ENCODE data around the gene TMEM212.
"Not testable (repeated sequence)": the region's sequence is repeated elsewhere in the genome, so short reads cannot be mapped to it uniquely, and the experiment has no call there.

The TMEM212 gene

DNA sequence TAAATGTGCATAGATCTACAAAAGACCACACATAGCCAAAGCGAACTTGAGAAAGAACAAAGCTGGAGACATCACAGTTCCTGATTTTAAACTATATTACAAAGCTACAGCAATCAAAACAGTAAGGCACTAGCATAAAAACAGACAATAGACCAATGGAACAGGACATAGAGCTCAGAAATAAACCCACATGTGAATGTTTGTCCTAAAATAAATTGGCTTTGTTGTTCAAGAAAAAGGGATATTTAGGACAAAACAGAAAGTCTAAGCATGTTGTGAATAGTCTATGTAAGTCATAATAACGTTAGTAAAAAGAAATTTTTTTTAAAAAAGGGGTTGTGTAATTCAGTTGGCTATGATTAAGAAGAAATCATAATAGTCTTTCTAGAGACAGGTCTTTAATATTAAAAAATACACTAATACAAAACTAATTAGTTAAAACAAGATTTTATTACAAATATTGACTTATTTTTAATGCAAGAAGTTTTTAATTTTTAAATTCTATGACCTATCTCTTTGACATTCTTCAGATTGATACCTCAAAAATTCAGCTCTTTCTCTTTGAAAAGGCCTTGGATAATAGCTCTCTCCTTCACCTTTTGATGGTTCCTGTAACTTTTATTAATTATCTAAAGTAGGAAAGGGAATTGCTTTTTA is 11.6 kb downstream of the TMEM212 start:
- Mint-ChIP-seq H3K4me3 (no peak overlapping the region), H3K27ac (no peak overlapping the region), H3K36me3 (no peaks in the 10 kb centered on the region), H3K27me3 (peaks cover 13% of the 10 kb centered on the region), H3K9me3 (peaks cover 23% of the 10 kb centered on the region), H3K4me1 (no peaks in the 10 kb centered on the region)

DNA sequence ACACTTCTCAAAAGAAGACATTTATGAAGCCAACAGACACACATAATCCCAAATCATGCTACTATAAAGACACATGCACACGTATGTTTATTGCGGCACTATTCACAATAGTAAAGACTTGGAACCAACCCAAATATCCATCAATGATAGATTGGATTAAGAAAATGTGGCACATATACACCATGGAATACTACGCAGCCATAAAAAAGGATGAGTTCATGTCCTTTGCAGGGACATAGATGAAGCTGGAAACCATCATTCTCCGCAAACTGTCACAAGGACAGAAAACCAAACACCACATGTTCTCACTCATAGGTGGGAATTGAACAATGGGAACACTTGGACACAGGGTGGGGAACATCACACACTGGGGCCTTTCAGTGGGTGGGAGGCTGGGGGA is 15.6 kb downstream of the TMEM212 start:
- not testable (repeated sequence) for H3K4me1 Mint-ChIP-seq, H3K27ac Mint-ChIP-seq, H3K36me3 Mint-ChIP-seq, H3K4me3 Mint-ChIP-seq, H3K27me3 Mint-ChIP-seq
- H3K9me3 Mint-ChIP-seq = peaks cover 20% of the 10 kb centered on the region

GRCh38 chr3:171860830-171861535 is 17.8 kb downstream of the TMEM212 start:
- Mint-ChIP-seq H3K36me3 (no peaks in the 10 kb centered on the region), H3K4me3 (no peak overlapping the region), H3K27ac (no peak overlapping the region), H3K27me3 (peaks cover 8% of the 10 kb centered on the region), H3K9me3 (peaks cover 10% of the 10 kb centered on the region), H3K4me1 (no peaks in the 10 kb centered on the region)

GRCh38 chr3:171862392-171862791 is 19.2 kb downstream of the TMEM212 start:
- no peaks in the 10 kb centered on the region for H3K4me1 Mint-ChIP-seq
- no peaks in the 10 kb centered on the region for H3K36me3 Mint-ChIP-seq
- H3K9me3 Mint-ChIP-seq = peaks cover 5% of the 10 kb centered on the region
- no peak overlapping the region for H3K4me3 Mint-ChIP-seq
- H3K27me3 Mint-ChIP-seq = peaks cover 5% of the 10 kb centered on the region
- no peak overlapping the region for H3K27ac Mint-ChIP-seq

DNA sequence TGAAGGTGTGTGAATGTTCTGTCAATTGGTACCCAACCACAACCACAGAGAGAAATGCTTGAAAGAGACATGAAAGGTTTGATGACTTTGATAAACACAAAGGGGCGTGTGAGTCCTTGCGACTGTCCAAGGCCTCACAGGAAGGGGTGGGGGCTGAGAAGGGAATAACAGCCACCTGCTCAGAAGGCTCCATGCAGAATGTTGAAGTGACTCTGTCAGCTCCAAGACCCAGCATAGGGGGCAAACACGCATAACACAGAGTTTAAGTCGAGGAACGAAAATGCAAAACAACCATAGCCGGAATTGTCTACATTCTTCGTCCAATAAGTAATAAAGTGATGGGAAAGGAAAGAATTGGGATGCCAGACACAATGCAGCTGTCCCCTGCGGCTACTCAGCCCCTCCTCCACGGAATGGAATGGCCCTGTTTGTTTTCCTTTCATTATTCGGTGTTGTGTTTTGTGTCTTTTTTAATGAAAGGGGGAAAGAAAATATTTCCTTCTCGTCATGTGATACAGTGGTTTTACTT is 19.9 kb downstream of the TMEM212 start:
- H3K36me3 Mint-ChIP-seq = no peaks in the 10 kb centered on the region

GRCh38 chr3:171863920-171864319 is 20.8 kb downstream of the TMEM212 start:
- H3K9me3 Mint-ChIP-seq = no peaks in the 10 kb centered on the region

More for the DNA sequence above, 19.9 kb downstream of the TMEM212 start:
- Mint-ChIP-seq H3K27ac (no peak overlapping the region), H3K4me3 (no peak overlapping the region), H3K27me3 (peaks cover 2% of the 10 kb centered on the region), H3K9me3 (no peaks in the 10 kb centered on the region), H3K4me1 (no peaks in the 10 kb centered on the region)

GRCh38 chr3:171865191-171865865 is 22.2 kb downstream of the TMEM212 start:
- H3K36me3 Mint-ChIP-seq = no peaks in the 10 kb centered on the region
- H3K4me1 Mint-ChIP-seq = no peaks in the 10 kb centered on the region
- H3K27ac Mint-ChIP-seq = no peak overlapping the region
- no peaks in the 10 kb centered on the region for H3K9me3 Mint-ChIP-seq
- no peaks in the 10 kb centered on the region for H3K27me3 Mint-ChIP-seq
- no peak overlapping the region for H3K4me3 Mint-ChIP-seq

More at GRCh38 chr3:171863920-171864319, 20.8 kb downstream of the TMEM212 start:
- no peaks in the 10 kb centered on the region for H3K27me3 Mint-ChIP-seq
- no peaks in the 10 kb centered on the region for H3K4me1 Mint-ChIP-seq
- H3K36me3 Mint-ChIP-seq = no peaks in the 10 kb centered on the region
- no peak overlapping the region for H3K4me3 Mint-ChIP-seq
- no peak overlapping the region for H3K27ac Mint-ChIP-seq

GRCh38 chr3:171867981-171868380 is 24.8 kb downstream of the TMEM212 start:
- no peak overlapping the region for H3K27ac Mint-ChIP-seq
- H3K9me3 Mint-ChIP-seq = no peaks in the 10 kb centered on the region
- no peak overlapping the region for H3K4me3 Mint-ChIP-seq
- H3K36me3 Mint-ChIP-seq = no peaks in the 10 kb centered on the region
- peaks cover 4% of the 10 kb centered on the region for H3K27me3 Mint-ChIP-seq
- no peaks in the 10 kb centered on the region for H3K4me1 Mint-ChIP-seq

DNA sequence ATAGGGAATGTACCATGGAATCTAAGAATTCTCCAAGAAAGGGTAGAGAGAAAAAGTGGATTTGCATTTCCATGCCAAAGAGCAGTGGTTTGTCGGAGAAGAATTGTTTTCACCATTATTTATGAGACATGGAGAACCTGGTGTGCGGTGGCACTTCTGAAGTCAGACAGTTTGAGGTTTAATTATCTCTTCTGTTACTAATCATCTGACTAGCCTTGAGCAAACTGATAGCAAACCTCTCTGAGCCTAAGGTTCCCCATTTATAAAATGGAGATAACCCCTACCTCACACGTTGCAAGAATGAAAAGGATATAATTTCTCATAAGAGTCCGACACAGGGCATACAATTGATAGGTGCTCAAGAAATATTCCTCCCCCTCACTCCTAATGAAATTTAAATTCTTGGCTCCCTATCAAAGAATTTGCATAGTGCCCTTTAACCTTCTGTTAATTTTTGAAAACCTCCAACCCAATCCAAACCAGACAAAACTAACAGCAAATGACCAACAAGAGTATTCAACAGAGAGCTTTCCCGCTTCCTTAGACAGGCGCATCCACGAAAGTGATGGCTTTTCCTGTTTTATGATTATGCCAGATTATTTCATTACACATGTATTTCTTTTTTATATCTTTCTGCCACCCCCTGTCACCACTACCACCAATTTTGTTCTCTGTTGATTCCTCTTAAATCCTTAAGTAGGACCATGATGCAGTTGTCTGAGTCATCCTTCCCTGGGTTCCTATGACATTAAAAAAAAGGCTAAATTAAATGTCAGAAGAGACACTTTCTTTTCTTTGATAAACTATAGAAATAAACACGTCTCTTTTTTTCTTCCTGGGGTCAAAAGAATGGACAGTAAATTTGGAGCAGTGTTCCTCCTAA is 28.5 kb downstream of the TMEM212 start:
- Mint-ChIP-seq H3K9me3 (no peaks in the 10 kb centered on the region), H3K4me3 (no peak overlapping the region), H3K4me1 (no peaks in the 10 kb centered on the region), H3K27me3 (peaks cover 4% of the 10 kb centered on the region), H3K36me3 (no peaks in the 10 kb centered on the region), H3K27ac (no peak overlapping the region)

- Mint-ChIP-seq H3K27ac (no peak overlapping the region), H3K36me3 (no peaks in the 10 kb centered on the region), H3K4me1 (no peaks in the 10 kb centered on the region), H3K9me3 (no peaks in the 10 kb centered on the region), H3K4me3 (no peak overlapping the region), H3K27me3 (peaks cover 6% of the 10 kb centered on the region)
These were observed 30.4 kb downstream of the TMEM212 start for GRCh38 chr3:171873580-171873979.

GRCh38 chr3:171874251-171874681 is 31.1 kb downstream of the TMEM212 start:
- H3K4me3 Mint-ChIP-seq = no peak overlapping the region
- H3K36me3 Mint-ChIP-seq = no peaks in the 10 kb centered on the region
- H3K27ac Mint-ChIP-seq = no peak overlapping the region
- no peaks in the 10 kb centered on the region for H3K9me3 Mint-ChIP-seq
- H3K4me1 Mint-ChIP-seq = no peaks in the 10 kb centered on the region
- peaks cover 6% of the 10 kb centered on the region for H3K27me3 Mint-ChIP-seq

DNA sequence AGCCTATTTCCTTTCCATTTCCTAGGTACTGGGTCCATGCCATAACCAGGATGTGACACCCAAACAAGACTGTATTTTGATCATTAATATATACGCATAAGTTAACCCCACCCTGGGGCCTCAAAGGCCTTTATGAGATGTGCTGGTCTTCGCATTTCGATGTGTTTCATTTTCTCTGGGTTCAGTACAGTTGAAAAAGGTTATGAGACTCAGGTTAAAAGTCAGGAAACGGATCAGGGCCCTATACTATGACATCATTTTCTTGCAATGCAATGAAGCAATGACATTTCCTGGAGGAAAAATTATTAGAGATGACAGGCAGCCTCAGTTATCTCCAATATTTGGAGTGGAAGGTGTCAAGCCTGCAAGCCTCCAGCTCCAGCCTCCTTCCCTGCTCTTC is 31.7 kb downstream of the TMEM212 start:
- no peaks in the 10 kb centered on the region for H3K36me3 Mint-ChIP-seq
- no peaks in the 10 kb centered on the region for H3K4me1 Mint-ChIP-seq
- no peaks in the 10 kb centered on the region for H3K9me3 Mint-ChIP-seq
- no peak overlapping the region for H3K4me3 Mint-ChIP-seq
- no peak overlapping the region for H3K27ac Mint-ChIP-seq
- peaks cover 8% of the 10 kb centered on the region for H3K27me3 Mint-ChIP-seq

DNA sequence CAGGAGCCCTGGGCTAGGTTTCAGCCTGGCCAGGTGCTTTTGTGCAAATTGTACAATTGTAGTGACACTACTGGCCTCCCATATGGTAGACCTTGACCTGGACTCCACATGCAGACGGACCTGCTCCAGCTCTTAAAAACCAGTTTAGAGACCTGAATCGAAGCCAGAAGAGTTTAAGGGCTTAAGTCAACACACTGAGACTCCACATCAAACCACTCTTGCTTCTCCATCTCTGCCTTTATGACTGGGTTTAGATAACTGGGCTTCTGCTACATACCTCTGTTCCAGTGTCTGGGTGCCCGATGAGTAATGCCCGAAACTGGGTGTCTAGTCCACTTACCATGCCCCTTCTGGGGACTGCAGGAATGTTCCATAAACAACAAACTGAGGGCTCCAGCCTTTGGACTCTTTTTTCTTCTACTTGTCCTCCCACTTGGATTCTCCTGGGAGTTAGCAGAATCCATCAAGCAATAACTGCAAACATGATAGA is 32.8 kb downstream of the TMEM212 start:
- H3K4me3 Mint-ChIP-seq = no peak overlapping the region
- H3K27me3 Mint-ChIP-seq = peaks cover 8% of the 10 kb centered on the region
- no peaks in the 10 kb centered on the region for H3K36me3 Mint-ChIP-seq
- H3K9me3 Mint-ChIP-seq = no peaks in the 10 kb centered on the region
- H3K27ac Mint-ChIP-seq = no peak overlapping the region
- no peaks in the 10 kb centered on the region for H3K4me1 Mint-ChIP-seq

DNA sequence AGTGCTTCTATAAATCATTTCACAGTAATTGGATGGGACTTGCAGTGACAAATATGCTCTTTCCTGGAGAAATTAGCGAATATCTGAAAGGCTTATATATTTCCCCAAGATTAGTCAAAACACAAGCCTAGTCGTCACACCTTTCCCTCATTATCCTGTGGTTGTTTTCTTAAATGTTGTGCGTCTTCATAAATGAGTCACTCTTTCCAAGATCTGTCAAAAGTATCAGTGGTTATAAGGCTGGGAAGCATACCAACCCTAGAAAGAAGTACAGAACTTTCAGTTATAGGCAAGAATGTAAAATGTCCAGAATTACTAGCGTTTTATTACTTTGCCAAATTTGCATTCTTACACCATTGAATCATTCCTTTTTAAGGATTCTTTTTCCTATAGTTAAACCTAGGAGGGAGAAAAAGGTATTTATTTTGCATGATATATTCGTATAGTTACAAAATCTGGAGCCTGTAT is 33.6 kb downstream of the TMEM212 start:
- Mint-ChIP-seq H3K4me3 (no peak overlapping the region), H3K9me3 (no peaks in the 10 kb centered on the region), H3K36me3 (no peaks in the 10 kb centered on the region), H3K27ac (no peak overlapping the region), H3K4me1 (no peaks in the 10 kb centered on the region), H3K27me3 (peaks cover 6% of the 10 kb centered on the region)
